ENCODE data around the gene LTBP2.

LTBP2 gene

DNA sequence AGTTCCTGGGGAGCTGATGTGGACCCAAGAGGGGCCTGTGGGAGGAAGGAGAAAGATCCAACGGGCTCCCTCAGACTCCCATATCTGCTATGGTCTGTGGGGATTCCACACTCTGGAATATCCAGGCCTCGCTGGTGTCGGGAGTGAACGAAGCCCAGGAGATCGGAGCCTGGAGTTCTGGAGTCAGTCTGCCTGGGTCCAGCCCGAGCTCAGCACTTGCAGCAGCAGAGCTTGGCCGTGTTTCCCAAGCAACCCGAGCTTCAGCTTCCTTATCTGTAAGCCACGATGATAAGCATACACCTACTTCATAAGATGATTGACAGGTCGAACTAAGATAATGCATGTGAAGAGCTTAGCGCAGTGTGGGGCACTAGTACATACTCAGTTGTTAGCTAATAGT lies 10.1 kb downstream of the LTBP2 start:
- TF ChIP-seq, protein P1, sequence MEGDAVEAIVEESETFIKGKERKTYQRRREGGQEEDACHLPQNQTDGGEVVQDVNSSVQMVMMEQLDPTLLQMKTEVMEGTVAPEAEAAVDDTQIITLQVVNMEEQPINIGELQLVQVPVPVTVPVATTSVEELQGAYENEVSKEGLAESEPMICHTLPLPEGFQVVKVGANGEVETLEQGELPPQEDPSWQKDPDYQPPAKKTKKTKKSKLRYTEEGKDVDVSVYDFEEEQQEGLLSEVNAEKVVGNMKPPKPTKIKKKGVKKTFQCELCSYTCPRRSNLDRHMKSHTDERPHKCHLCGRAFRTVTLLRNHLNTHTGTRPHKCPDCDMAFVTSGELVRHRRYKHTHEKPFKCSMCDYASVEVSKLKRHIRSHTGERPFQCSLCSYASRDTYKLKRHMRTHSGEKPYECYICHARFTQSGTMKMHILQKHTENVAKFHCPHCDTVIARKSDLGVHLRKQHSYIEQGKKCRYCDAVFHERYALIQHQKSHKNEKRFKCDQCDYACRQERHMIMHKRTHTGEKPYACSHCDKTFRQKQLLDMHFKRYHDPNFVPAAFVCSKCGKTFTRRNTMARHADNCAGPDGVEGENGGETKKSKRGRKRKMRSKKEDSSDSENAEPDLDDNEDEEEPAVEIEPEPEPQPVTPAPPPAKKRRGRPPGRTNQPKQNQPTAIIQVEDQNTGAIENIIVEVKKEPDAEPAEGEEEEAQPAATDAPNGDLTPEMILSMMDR (IDR thresholded peaks at IDR 0.05): no peak

DNA sequence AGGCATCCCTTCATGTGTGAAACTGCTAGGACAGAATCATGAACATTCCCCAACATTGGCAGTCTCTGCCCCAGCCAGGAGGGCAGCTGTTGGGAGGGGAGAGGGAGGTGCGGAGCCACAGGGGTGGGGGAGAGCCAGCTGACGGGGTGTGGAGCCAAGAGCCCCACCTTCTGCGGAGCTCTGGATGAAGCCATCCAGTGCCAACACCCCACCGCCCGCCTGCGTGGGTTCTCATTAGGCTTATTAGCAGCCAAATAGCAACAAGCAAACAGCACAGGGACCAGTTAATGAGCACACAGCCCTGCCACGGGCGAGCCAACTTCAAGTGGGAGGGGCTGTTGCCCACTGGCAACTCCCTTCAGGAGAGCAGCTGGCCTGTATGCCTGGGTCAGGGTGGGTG lies 12.1 kb downstream of the LTBP2 start:
- TF ChIP-seq, protein P1 (IDR thresholded peaks at IDR 0.05): no peak

GRCh38 chr14:74599321-74599761 lies 12.7 kb downstream of the LTBP2 start:
- TF ChIP-seq, protein P1 (IDR thresholded peaks at IDR 0.05): no peak

DNA sequence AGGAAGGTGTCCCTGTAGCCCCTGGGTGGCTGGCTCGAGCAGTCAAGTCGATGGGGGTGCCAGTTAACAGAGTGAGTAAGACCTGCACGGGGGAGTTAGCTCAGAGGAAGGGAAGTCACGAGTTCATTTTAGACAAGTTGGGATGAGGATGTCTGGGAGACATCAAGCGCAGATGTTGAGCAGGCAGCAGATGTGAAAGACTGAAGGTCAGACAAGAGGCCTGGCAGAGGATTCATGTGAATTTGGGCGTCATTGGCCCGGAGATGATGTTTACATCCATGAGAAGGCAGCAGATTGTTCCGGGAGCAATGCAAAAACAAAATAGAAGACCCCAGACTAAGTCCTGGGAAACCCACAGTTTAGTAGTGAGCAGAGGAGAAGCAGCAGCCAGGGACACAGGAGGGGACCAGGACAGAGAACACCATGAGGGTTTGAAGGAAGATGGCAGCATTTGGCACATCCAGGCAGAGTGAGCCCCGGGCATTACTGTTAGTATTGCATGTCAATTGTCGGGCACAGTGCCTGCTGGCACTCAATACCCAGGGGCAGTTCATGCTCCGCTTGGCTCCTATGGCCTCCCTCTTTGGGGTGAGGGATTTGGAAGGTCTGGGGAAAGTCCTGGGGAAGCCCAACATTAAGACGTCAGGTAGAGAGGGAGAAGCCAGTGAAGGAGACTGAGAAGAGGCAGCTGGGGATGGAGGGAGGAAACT lies 15.1 kb downstream of the LTBP2 start:
- TF ChIP-seq, protein P1 (IDR thresholded peaks at IDR 0.05): no peak

- TF ChIP-seq, protein P1 (IDR thresholded peaks at IDR 0.05): no peak
Measured at GRCh38 chr14:74595006-74595735, 16.9 kb downstream of the LTBP2 start.

DNA sequence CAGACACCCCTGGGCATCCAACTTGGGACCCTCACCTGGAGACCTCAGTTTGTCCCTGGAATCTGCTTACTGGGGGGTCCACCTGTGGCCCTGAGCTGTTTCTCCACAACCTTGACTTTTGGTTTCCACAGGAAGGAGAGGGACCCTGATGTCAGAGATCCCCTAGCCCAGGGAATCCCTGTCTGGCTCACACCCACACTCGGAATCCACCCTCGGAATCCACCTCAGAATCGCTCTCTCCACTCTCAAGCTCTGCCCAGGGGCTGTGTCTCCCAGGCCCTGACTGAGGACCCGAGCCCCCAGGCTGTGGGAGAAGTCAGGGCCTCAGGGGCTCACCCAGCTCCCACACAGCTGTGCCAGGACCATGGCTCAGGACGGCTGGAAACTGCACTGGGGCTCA lies 17.4 kb downstream of the LTBP2 start:
- TF ChIP-seq, protein P1 (IDR thresholded peaks at IDR 0.05): no peak

DNA sequence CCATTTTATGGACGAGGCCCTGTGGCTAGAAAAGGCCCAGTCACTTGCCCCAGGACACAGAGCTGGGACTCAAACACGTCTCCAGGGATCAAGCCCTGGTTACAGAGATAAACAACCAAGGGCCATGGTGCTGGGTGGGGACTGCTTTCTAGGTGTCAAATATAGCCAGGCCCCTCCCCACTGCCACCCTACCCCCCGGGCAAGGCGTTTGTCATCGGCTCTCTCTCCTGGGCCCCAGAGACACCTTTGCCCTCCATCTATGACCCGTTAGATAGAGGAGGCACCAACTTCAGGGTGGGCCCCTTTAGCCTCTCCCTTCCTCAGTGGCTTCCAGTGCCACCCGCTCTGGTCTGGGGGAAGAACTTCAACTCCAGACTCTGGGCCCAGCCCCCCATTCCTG lies 18.0 kb downstream of the LTBP2 start:
- TF ChIP-seq, protein P1 (IDR thresholded peaks at IDR 0.05): no peak
